Measurements from ENCODE around the gene HIGD1B. TPM values are rescaled to one million over a fixed set of nuclear protein-coding genes. Genes with fewer than 3 reads are reported as not detected.

The HIGD1B gene
- polyA plus RNA-seq, 12 donors, result 2.5 to 6.5 (median 4.0) TPM; not detected in 2

GRCh38 chr17:44831371-44831770, 16.3 kb upstream of the HIGD1B start:
- no peak for DNase-seq

GRCh38 chr17:44832805-44833204, 14.9 kb upstream of the HIGD1B start:
- no peak for DNase-seq

GRCh38 chr17:44837196-44837595, 10.5 kb upstream of the HIGD1B start:
- no peak for DNase-seq

- no peak for DNase-seq
Measured at GRCh38 chr17:44840274-44840673, 7.4 kb upstream of the HIGD1B start.

- no peak for DNase-seq
Measured at GRCh38 chr17:44840936-44841335, 6.7 kb upstream of the HIGD1B start.

GRCh38 chr17:44842748-44843147, 4.9 kb upstream of the HIGD1B start:
- no peak for DNase-seq

- DNase-seq, result no peak
Measured at GRCh38 chr17:44844390-44844830, 3.3 kb upstream of the HIGD1B start.

- no peak for DNase-seq
Measured at GRCh38 chr17:44846206-44846605, 1.5 kb upstream of the HIGD1B start.

- DNase-seq, result no peak
Measured at GRCh38 chr17:44848257-44848795, 643 bp downstream of the HIGD1B start.

- DNase-seq, result no peak
Measured at GRCh38 chr17:44848961-44849489, 1.3 kb downstream of the HIGD1B start.

- no peak for DNase-seq
Measured at GRCh38 chr17:44850025-44850424, 2.3 kb downstream of the HIGD1B start.

- no peak for DNase-seq
Measured at GRCh38 chr17:44850612-44851011, 2.9 kb downstream of the HIGD1B start.

- no peak for DNase-seq
Measured at GRCh38 chr17:44854192-44854591, 6.5 kb downstream of the HIGD1B start.

- no peak for DNase-seq
Measured at GRCh38 chr17:44859701-44860100, 12.0 kb downstream of the HIGD1B start.

GRCh38 chr17:44862278-44862914, 14.7 kb downstream of the HIGD1B start:
- no peak for DNase-seq

GRCh38 chr17:44863061-44863918, 15.6 kb downstream of the HIGD1B start:
- no peak for DNase-seq

GRCh38 chr17:44864831-44865230, 17.1 kb downstream of the HIGD1B start:
- no peak for DNase-seq

- DNase-seq, result peak; percentile 75
Measured at GRCh38 chr17:44865231-44865660, 17.6 kb downstream of the HIGD1B start.

- DNase-seq, result no peak
Measured at GRCh38 chr17:44865931-44866330, 18.2 kb downstream of the HIGD1B start.

GRCh38 chr17:44867841-44868240, 20.2 kb downstream of the HIGD1B start:
- DNase-seq, result no peak

GRCh38 chr17:44871556-44871955, 23.9 kb downstream of the HIGD1B start:
- DNase-seq, result no peak

GRCh38 chr17:44872131-44872768, 24.6 kb downstream of the HIGD1B start:
- no peak for DNase-seq

Data from muscle of arm (tissue), 12 donors.